Measurements from ENCODE around the gene CLEC2B.

Gene CLEC2B

DNA sequence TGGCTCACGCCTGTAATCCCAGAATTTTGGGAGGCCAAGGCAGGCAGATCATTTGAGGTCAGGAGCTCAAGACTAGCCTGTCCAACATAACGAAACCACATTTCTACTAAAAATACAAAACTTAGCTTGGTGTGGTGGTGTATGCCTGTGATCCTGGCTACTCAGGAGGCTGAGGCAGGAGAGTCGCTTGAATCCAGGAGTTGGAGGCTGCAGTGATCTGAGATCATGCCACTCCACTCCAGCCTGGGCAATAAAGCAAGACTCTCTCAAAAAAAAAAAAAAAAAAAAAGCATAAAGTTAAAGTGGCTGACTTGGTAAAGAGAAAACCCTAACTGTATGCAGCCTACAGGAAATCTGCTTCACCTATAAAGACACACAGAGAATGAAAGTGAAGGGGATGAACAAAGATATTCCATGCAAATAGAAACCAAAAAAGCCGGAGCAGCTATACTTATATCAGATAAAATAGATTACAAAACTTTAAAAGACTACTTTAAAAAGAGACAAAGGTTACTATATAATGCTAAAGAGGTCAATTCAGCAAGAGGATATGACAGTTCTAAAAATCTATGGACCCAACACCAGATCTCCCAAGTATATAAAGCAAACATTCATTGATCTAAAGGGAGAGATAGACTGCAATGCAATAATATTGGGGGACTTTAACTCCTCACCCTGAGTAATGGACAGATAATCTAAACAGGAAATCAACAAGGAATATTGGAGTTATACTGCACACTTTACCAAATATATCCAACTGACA, 4.1 kb downstream of the CLEC2B start:
- H3K4me3 ChIP-seq (replicated peaks; ENCODE audit: low read depth, low read length), result no peak overlapping the region
- TF ChIP-seq, protein P1, sequence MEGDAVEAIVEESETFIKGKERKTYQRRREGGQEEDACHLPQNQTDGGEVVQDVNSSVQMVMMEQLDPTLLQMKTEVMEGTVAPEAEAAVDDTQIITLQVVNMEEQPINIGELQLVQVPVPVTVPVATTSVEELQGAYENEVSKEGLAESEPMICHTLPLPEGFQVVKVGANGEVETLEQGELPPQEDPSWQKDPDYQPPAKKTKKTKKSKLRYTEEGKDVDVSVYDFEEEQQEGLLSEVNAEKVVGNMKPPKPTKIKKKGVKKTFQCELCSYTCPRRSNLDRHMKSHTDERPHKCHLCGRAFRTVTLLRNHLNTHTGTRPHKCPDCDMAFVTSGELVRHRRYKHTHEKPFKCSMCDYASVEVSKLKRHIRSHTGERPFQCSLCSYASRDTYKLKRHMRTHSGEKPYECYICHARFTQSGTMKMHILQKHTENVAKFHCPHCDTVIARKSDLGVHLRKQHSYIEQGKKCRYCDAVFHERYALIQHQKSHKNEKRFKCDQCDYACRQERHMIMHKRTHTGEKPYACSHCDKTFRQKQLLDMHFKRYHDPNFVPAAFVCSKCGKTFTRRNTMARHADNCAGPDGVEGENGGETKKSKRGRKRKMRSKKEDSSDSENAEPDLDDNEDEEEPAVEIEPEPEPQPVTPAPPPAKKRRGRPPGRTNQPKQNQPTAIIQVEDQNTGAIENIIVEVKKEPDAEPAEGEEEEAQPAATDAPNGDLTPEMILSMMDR (IDR thresholded peaks at IDR 0.05; ENCODE audit: low read length, missing control alignments), result no peak
- DNase-seq (ENCODE audit: low read depth), result no peak

DNA sequence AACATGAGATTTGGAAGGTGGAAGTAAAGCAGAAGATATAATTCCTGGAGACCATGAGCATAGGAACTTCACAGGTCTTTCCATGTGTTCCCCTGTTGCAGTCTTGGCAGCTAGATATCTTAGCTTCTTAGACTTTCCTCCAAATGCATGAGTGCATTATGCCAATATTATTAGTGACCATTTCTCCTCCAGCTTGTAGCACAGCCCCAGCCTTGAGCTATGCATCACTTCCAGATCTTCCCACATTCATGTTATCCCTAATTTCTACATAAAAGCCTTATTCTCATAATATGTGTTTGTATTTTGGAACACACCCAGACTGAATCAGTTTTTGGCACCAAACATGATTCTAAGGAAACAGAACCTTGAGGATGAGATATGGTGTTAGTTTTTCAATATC, 11.0 kb downstream of the CLEC2B start:
- TF ChIP-seq, protein P1 (IDR thresholded peaks at IDR 0.05; ENCODE audit: low read length, missing control alignments), result no peak
- no peak overlapping the region for H3K4me3 ChIP-seq (replicated peaks; ENCODE audit: low read depth, low read length)
- no peak for DNase-seq (ENCODE audit: low read depth)

DNA sequence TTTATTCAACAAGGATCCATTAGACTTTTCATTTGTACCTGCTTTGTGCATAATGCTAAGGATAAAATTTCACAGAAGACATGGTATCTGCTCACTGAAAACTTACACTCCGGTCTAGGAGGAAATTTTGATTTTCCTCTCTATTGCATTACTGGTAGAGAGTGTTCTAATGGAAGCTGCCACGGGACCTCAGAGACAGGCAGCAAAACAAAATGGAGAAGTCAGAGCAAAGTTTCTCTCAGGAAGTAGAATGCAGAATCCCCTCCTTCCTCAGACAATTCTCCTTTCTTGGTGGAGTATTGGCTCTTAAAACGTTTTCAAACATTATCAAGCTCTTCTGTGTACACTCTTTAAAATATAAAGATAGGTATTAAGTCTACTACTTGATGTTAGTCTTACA, 12.3 kb downstream of the CLEC2B start:
- TF ChIP-seq, protein P1 (IDR thresholded peaks at IDR 0.05; ENCODE audit: low read length, missing control alignments), result no peak
- DNase-seq (ENCODE audit: low read depth), result no peak
- H3K4me3 ChIP-seq (replicated peaks; ENCODE audit: low read depth, low read length), result no peak overlapping the region

DNA sequence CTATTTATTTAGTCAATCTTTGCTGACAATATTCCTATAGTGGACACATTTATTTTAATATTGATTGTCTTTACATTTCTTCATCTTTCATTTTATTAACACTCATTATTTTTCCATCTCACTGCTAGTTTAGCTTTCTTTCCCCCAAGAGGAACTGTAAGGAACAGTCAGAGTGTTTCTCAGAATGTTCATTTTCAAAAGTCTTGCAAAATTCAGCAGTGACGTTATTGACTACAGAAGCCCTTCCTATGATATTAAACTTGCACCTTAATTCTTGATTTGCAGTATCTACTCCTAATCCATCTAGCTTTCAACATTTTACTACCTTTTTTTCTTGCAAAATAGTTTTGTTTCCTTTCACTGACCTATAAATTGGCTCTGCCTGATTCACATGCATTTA, 13.0 kb downstream of the CLEC2B start:
- no peak overlapping the region for H3K4me3 ChIP-seq (replicated peaks; ENCODE audit: low read depth, low read length)
- TF ChIP-seq, protein P1 (IDR thresholded peaks at IDR 0.05; ENCODE audit: low read length, missing control alignments), result no peak
- no peak for DNase-seq (ENCODE audit: low read depth)

DNA sequence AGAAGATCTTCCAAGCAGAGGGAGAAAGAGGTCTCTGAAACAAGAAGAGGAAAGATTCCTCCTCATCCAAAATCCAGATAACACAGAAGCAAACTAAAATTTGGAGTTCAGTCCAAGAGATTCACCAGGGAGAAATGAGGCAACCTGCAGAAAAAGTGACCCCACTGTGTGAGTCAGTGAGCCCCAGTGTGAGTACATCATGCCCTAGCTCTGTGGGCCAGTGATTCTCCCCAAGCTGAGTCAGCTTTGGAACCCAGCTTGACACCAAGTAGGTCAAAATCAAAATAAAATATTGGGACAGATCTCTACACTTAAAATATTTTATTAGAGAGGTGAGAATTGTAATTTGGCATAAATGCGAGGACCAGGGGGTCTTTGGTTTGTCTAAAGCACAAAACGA, 17.2 kb downstream of the CLEC2B start:
- H3K4me3 ChIP-seq (replicated peaks; ENCODE audit: low read depth, low read length), result no peak overlapping the region
- TF ChIP-seq, protein P1 (IDR thresholded peaks at IDR 0.05; ENCODE audit: low read length, missing control alignments), result no peak
- no peak for DNase-seq (ENCODE audit: low read depth)

DNA sequence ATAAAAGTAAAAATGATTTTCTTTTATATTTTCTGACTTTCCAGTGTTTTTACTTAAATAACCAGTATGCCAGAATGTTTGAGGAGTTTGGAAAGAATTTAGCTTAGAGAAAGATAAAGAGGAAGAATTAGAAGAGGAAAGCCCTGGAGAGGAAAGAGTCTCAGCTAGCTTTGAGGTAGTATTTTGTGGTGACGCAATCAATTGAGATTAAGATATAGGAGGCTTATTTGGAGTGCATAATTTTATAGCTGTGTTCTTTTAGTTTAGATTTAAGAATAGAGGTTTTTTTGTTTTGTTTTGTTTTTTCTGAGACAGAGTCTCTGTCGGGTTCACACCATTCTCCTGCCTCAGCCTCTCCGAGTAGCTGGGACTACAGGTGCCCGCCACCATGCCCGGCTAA, 18.1 kb downstream of the CLEC2B start:
- TF ChIP-seq, protein P1 (IDR thresholded peaks at IDR 0.05; ENCODE audit: low read length, missing control alignments), result no peak
- DNase-seq (ENCODE audit: low read depth), result no peak
- H3K4me3 ChIP-seq (replicated peaks; ENCODE audit: low read depth, low read length), result no peak overlapping the region

DNA sequence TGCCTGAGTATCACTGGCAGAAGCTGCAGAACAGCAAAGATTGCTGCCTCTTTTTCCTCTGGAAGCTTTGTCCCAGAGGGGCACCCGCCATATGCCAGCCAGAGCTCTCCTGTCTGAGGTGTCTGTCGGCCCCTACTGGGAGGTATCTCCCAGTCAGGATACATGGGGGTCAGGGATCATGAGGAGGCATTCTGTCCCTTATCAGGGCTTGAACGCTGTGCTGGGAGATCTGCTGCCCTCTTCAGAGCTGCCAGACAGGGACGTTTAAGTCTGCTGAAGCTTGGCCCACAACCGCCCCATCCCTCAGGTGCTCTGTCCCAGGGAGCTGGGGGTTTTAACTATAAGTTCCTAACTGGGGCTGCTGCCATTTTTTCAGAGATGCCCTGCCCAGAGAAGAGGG, 20.3 kb downstream of the CLEC2B start:
- no peak for DNase-seq (ENCODE audit: low read depth)
- TF ChIP-seq, protein P1 (IDR thresholded peaks at IDR 0.05; ENCODE audit: low read length, missing control alignments), result no peak

More for the DNA sequence above, 20.3 kb downstream of the CLEC2B start:
- no peak overlapping the region for H3K4me3 ChIP-seq (replicated peaks; ENCODE audit: low read depth, low read length)

Data from fibroblast of pulmonary artery (primary cell).